Measurements from ENCODE around the gene SERPIND1.
"Not testable (repeated sequence)": the region's sequence is repeated elsewhere in the genome, so short reads cannot be mapped to it uniquely, and the experiment has no call there.

The SERPIND1 gene

GRCh38 chr22:20747223-20747622 is 26.7 kb upstream of the SERPIND1 start:
- DNase-seq, result no peak

GRCh38 chr22:20748082-20748481 is 25.8 kb upstream of the SERPIND1 start:
- no peak for DNase-seq

GRCh38 chr22:20748731-20749428 is 25.0 kb upstream of the SERPIND1 start:
- no peak for DNase-seq

GRCh38 chr22:20749453-20749852 is 24.5 kb upstream of the SERPIND1 start:
- no peak for DNase-seq

GRCh38 chr22:20750461-20751184 is 23.3 kb upstream of the SERPIND1 start:
- DNase-seq, result peak in 1 of 2 experiments; percentile 9

GRCh38 chr22:20751185-20751851 is 22.6 kb upstream of the SERPIND1 start:
- no peak for DNase-seq

GRCh38 chr22:20752104-20752741 is 21.7 kb upstream of the SERPIND1 start:
- no peak for DNase-seq

GRCh38 chr22:20752873-20753272 is 21.0 kb upstream of the SERPIND1 start:
- DNase-seq, result no peak

- DNase-seq, result no peak
Measured at GRCh38 chr22:20756846-20757245, 17.1 kb upstream of the SERPIND1 start.

GRCh38 chr22:20758688-20759087 is 15.2 kb upstream of the SERPIND1 start:
- no peak for DNase-seq

- DNase-seq, result no peak
Measured at GRCh38 chr22:20760084-20760483, 13.8 kb upstream of the SERPIND1 start.

GRCh38 chr22:20761536-20761935 is 12.4 kb upstream of the SERPIND1 start:
- DNase-seq, result no peak

- no peak for DNase-seq
Measured at GRCh38 chr22:20762233-20762796, 11.6 kb upstream of the SERPIND1 start.

- no peak for DNase-seq
Measured at GRCh38 chr22:20763630-20764470, 10.1 kb upstream of the SERPIND1 start.

- DNase-seq, result no peak
Measured at GRCh38 chr22:20764471-20764720, 9.5 kb upstream of the SERPIND1 start.

- no peak for DNase-seq
Measured at GRCh38 chr22:20764729-20765128, 9.2 kb upstream of the SERPIND1 start.

- DNase-seq, result no peak
Measured at GRCh38 chr22:20765938-20766337, 8.0 kb upstream of the SERPIND1 start.

GRCh38 chr22:20766530-20766929 is 7.4 kb upstream of the SERPIND1 start:
- no peak for DNase-seq

- DNase-seq, result not testable (repeated sequence)
Measured at GRCh38 chr22:20769496-20769826, 4.5 kb upstream of the SERPIND1 start.

GRCh38 chr22:20771918-20772625 is 1.8 kb upstream of the SERPIND1 start:
- DNase-seq, result no peak

GRCh38 chr22:20774882-20775281 is 969 bp downstream of the SERPIND1 start:
- DNase-seq, result no peak

- DNase-seq, result no peak
Measured at GRCh38 chr22:20775342-20775895, 1.5 kb downstream of the SERPIND1 start.

Data from activated CD4-positive, alpha-beta T cell treated with anti-CD3 and anti-CD28 coated beads, Interleukin-2, amount 50 U/mL, for 4 hours (primary cell).